ENCODE data around the gene CFAP46.

Gene CFAP46

GRCh38 chr10:132962623-132963429 is 20.5 kb upstream of the CFAP46 start:
- TF ChIP-seq SIN3A (IDR thresholded peaks at IDR 0.05; ENCODE audit: borderline replicate concordance, insufficient read depth, low read length), result no peak
- no peak for TF ChIP-seq FOXP2 (optimal IDR thresholded peaks at IDR 0.05; ENCODE audit: borderline replicate concordance, extremely low read depth, extremely low read length, insufficient read depth)
- no peak for TF ChIP-seq TAF1 (IDR thresholded peaks at IDR 0.05; ENCODE audit: borderline replicate concordance, insufficient read depth, low read length)
- TF ChIP-seq REST (IDR thresholded peaks at IDR 0.05; ENCODE audit: insufficient read depth in 1 of 2, low read depth in 2 of 2, low read length in 2 of 2), result no peak
- TF ChIP-seq POLR2AphosphoS5 (IDR thresholded peaks at IDR 0.05; ENCODE audit: low read depth, low read length), result no peak

- TF ChIP-seq POLR2AphosphoS5 (IDR thresholded peaks at IDR 0.05; ENCODE audit: low read depth, low read length) (no peak), REST (IDR thresholded peaks at IDR 0.05; ENCODE audit: insufficient read depth in 1 of 2, low read depth in 2 of 2, low read length in 2 of 2) (no peak), TAF1 (IDR thresholded peaks at IDR 0.05; ENCODE audit: borderline replicate concordance, insufficient read depth, low read length) (no peak), SIN3A (IDR thresholded peaks at IDR 0.05; ENCODE audit: borderline replicate concordance, insufficient read depth, low read length) (no peak)
These were observed 19.6 kb upstream of the CFAP46 start for GRCh38 chr10:132961787-132962622.

- no peak for TF ChIP-seq REST (IDR thresholded peaks at IDR 0.05; ENCODE audit: insufficient read depth in 1 of 2, low read depth in 2 of 2, low read length in 2 of 2)
- no peak for TF ChIP-seq TAF1 (IDR thresholded peaks at IDR 0.05; ENCODE audit: borderline replicate concordance, insufficient read depth, low read length)
- TF ChIP-seq POLR2AphosphoS5 (IDR thresholded peaks at IDR 0.05; ENCODE audit: low read depth, low read length), result no peak
- TF ChIP-seq FOXP2 (optimal IDR thresholded peaks at IDR 0.05; ENCODE audit: borderline replicate concordance, extremely low read depth, extremely low read length, insufficient read depth), result no peak
- TF ChIP-seq SIN3A (IDR thresholded peaks at IDR 0.05; ENCODE audit: borderline replicate concordance, insufficient read depth, low read length), result no peak
These were observed 19.0 kb upstream of the CFAP46 start for GRCh38 chr10:132961420-132961786.

- TF ChIP-seq REST (IDR thresholded peaks at IDR 0.05; ENCODE audit: insufficient read depth in 1 of 2, low read depth in 2 of 2, low read length in 2 of 2) (no peak), FOXP2 (optimal IDR thresholded peaks at IDR 0.05; ENCODE audit: borderline replicate concordance, extremely low read depth, extremely low read length, insufficient read depth) (no peak), SIN3A (IDR thresholded peaks at IDR 0.05; ENCODE audit: borderline replicate concordance, insufficient read depth, low read length) (no peak), TAF1 (IDR thresholded peaks at IDR 0.05; ENCODE audit: borderline replicate concordance, insufficient read depth, low read length) (no peak), POLR2AphosphoS5 (IDR thresholded peaks at IDR 0.05; ENCODE audit: low read depth, low read length) (no peak)
These were observed 18.5 kb upstream of the CFAP46 start for GRCh38 chr10:132960631-132961419.
